HEK293 (cell line): ENCODE results near the gene CCT8L2.
"Not testable (repeated sequence)": the region's sequence is repeated elsewhere in the genome, so short reads cannot be mapped to it uniquely, and the experiment has no call there.

Source experiments
- CTCF ChIA-PET: fragments of 350-600 bp; formaldehyde crosslinking; extraction: SDS; loops from one replicate; lab custom pipeline; 2021; ENCODE audit warnings: antibody characterized with exemption; lab: Yijun Ruan, JAX
- POLR2A ChIA-PET: fragments of 300-600 bp; formaldehyde crosslinking; extraction: SDS; loops from one replicate; lab custom pipeline; 2020; ENCODE audit warnings: antibody characterized with exemption, inconsistent platforms; lab: Yijun Ruan, JAX
- H3K27ac ChIP-seq: fragments of 200-500 bp; sonication (Bioruptor generic); 2 replicates; pipeline ENCODE4 v1.5.1; 2014; ENCODE audit warnings: low read depth, low read length, control low read depth, inconsistent platforms; ENCODE audit errors: extremely low read depth
- H3K36me3 ChIP-seq, 2 experiments: fragments of 200-500 bp in 1 of 2; sonication (Bioruptor generic) in 1 of 2; 1 replicate in 1 of 2; 2 replicates in 1 of 2; pipeline ENCODE4 v1.5.1; 2014 to 2017; ENCODE audit warnings: inconsistent platforms in 2 of 2, low read length in 2 of 2; ENCODE audit not compliant: control insufficient read depth in 2 of 2, insufficient read depth in 1 of 2
- H3K4me1 ChIP-seq: fragments of 200-500 bp; sonication (Bioruptor generic); 2 replicates; pipeline ENCODE4 v1.5.1; 2014; ENCODE audit warnings: mild to moderate bottlenecking, low read length, inconsistent platforms; ENCODE audit not compliant: control insufficient read depth, insufficient read depth
- H3K4me3 ChIP-seq: 2 replicates; pipeline ENCODE4 v1.5.1; 2011; ENCODE audit warnings: low read depth, mild to moderate bottlenecking, control low read depth, low read length, moderate library complexity
- H3K9me3 ChIP-seq: fragments of 200-500 bp; sonication (Bioruptor generic); 2 replicates; pipeline ENCODE4 v1.5.1; 2014; ENCODE audit warnings: low read depth, low read length, inconsistent platforms; ENCODE audit not compliant: control insufficient read depth, insufficient read depth
- GLI2 ChIP-seq: fragments of 450-650 bp; formaldehyde crosslinking; IDR thresholded peaks from 2 replicates; pipeline ENCODE4; 2017; ENCODE audit warnings: missing biosample characterization, missing genetic modification characterization, low read depth, borderline replicate concordance
- GLIS1 ChIP-seq: fragments of 450-650 bp; formaldehyde crosslinking; IDR thresholded peaks from 2 replicates; pipeline ENCODE4 v1.5.1; 2016; ENCODE audit warnings: missing biosample characterization, missing genetic modification characterization
- KLF1 ChIP-seq: fragments of 450-650 bp; formaldehyde crosslinking; IDR thresholded peaks from 2 replicates; pipeline ENCODE4 v1.5.1; 2016; ENCODE audit warnings: missing biosample characterization, missing genetic modification characterization
- SP2 ChIP-seq: fragments of 450-650 bp; formaldehyde crosslinking; IDR thresholded peaks from 2 replicates; pipeline ENCODE4 v1.5.1; 2016; ENCODE audit warnings: missing biosample characterization, missing genetic modification characterization
- ZFP3 ChIP-seq: fragments of 450-650 bp; formaldehyde crosslinking; IDR thresholded peaks from 2 replicates; pipeline ENCODE4 v1.5.1; 2016; ENCODE audit warnings: low read depth, missing biosample characterization, missing genetic modification characterization
- ZIC2 ChIP-seq: fragments of 450-650 bp; formaldehyde crosslinking; IDR thresholded peaks from 2 replicates; pipeline ENCODE4 v1.5.1; 2016; ENCODE audit warnings: missing biosample characterization, missing genetic modification characterization
- ZNF114 ChIP-seq: fragments of 450-650 bp; formaldehyde crosslinking; IDR thresholded peaks from 2 replicates; pipeline ENCODE4 v1.5.0; 2017; ENCODE audit warnings: missing biosample characterization, missing genetic modification characterization
- ZNF274 ChIP-seq, 2 experiments: fragments of 200-500 bp in 1 of 2; fragments of 450-650 bp in 1 of 2; sonication (Bioruptor generic) in 1 of 2; formaldehyde crosslinking in 1 of 2; IDR thresholded peaks; 2 replicates each; pipeline versions ENCODE4 v1.5.1 to v1.6.1; 2014 to 2016; ENCODE audit warnings: borderline replicate concordance in 1 of 2, inconsistent platforms in 1 of 2, low read length in 1 of 2, missing biosample characterization in 1 of 2, missing genetic modification characterization in 1 of 2
- ZNF350 ChIP-seq: fragments of 450-650 bp; formaldehyde crosslinking; IDR thresholded peaks from 2 replicates; pipeline ENCODE4 v1.5.0; 2017; ENCODE audit warnings: missing biosample characterization, mild to moderate bottlenecking, missing genetic modification characterization
- ZNF624 ChIP-seq: fragments of 450-650 bp; formaldehyde crosslinking; IDR thresholded peaks from 2 replicates; pipeline ENCODE4 v1.5.1; 2017; ENCODE audit warnings: missing biosample characterization, missing genetic modification characterization
- ZNF626 ChIP-seq: fragments of 450-650 bp; sonication (Bioruptor Pico); formaldehyde crosslinking; IDR thresholded peaks from 2 replicates; pipeline ENCODE4 v1.5.1; 2018; ENCODE audit warnings: missing biosample characterization, missing genetic modification characterization, inconsistent platforms
- ZNF707 ChIP-seq: fragments of 450-650 bp; formaldehyde crosslinking; IDR thresholded peaks from 2 replicates; pipeline ENCODE4 v1.5.1; 2016; ENCODE audit warnings: missing biosample characterization, missing genetic modification characterization
- ZNF747 ChIP-seq: fragments of 450-650 bp; formaldehyde crosslinking; IDR thresholded peaks from 2 replicates; pipeline ENCODE4 v1.5.1; 2016; ENCODE audit warnings: missing biosample characterization, missing genetic modification characterization
- ZXDB ChIP-seq: fragments of 450-650 bp; formaldehyde crosslinking; IDR thresholded peaks from 2 replicates; pipeline ENCODE4 v1.5.1; 2016; ENCODE audit warnings: missing biosample characterization, missing genetic modification characterization
- TF ChIP-seq, protein P1 (sequence below): fragments of 450-650 bp; formaldehyde crosslinking; IDR thresholded peaks from 2 replicates; pipeline ENCODE4 v1.5.1; 2016; ENCODE audit warnings: missing biosample characterization, missing genetic modification characterization
- TF ChIP-seq, protein P2 (sequence below): fragments of 450-650 bp; IDR thresholded peaks from 2 replicates; pipeline ENCODE4 v1.5.1; 2018; ENCODE audit warnings: missing biosample characterization, mild to moderate bottlenecking, missing genetic modification characterization
- TF ChIP-seq, protein P3 (sequence below): fragments of 450-650 bp; formaldehyde crosslinking; IDR thresholded peaks from 2 replicates; pipeline ENCODE4 v1.5.1; 2016; ENCODE audit warnings: missing biosample characterization, missing genetic modification characterization

Gene CCT8L2

DNA sequence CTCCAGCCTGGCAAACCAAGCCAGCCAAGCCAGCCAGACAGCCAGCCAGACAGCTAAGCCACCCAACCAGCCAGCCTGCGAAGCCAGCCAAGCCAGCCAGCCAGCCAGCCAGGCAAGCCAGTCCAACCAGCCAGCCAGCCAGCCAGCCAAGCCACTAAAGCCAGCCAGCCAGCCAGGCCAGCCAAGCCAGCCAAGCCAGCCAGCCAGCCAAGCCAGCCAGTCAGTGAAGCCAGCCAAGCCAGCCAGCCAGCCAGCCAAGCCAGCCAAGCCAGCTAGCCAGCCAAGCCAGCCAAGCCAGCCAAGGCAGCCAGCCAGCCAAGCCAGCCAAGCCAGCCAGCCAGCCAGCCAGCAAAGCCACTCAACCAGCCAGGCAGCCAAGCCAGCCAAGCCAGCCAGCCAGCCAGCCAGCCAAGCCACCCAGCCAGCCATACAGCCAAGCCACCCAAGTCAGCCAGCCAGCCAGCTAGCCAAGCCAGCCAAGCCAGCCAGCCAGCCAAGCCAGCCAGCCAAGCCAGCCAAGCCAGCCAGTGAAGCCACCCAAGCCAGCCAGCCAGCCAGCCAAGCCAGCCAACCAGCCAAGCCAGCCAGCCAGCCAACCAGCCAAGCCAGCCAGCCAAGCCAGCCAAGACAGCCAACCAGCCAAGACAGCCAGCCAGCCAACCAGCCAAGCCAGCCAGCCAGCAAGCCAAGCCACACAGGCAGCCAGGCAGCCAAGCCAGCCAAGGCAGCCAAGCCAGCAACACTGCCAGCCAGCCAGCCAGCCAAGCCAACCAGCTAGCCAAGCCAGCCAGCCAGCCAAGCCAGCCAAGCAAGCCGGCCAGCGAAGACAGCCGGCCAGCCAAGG lies 29.7 kb downstream of the CCT8L2 start:
- TF ChIP-seq SP2 (tag by site-specific recombination) (no peak), ZNF114 (tag by site-specific recombination) (no peak), ZIC2 (no peak)
- TF ChIP-seq, protein P1, sequence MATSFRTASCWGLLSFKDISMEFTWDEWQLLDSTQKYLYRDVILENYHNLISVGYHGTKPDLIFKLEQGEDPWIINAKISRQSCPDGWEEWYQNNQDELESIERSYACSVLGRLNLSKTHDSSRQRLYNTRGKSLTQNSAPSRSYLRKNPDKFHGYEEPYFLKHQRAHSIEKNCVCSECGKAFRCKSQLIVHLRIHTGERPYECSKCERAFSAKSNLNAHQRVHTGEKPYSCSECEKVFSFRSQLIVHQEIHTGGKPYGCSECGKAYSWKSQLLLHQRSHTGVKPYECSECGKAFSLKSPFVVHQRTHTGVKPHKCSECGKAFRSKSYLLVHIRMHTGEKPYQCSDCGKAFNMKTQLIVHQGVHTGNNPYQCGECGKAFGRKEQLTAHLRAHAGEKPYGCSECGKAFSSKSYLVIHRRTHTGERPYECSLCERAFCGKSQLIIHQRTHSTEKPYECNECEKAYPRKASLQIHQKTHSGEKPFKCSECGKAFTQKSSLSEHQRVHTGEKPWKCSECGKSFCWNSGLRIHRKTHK (tag by site-specific recombination), result no peak
- Histone ChIP-seq H3K9me3 (no peaks in the 10 kb centered on the region), H3K36me3 (no peaks in the 10 kb centered on the region), H3K4me1 (no peaks in the 10 kb centered on the region), H3K27ac (no peak overlapping the region), H3K4me3 (no peak overlapping the region)
- ChIA-PET CTCF (no interaction called here), POLR2A (no interaction called here)

DNA sequence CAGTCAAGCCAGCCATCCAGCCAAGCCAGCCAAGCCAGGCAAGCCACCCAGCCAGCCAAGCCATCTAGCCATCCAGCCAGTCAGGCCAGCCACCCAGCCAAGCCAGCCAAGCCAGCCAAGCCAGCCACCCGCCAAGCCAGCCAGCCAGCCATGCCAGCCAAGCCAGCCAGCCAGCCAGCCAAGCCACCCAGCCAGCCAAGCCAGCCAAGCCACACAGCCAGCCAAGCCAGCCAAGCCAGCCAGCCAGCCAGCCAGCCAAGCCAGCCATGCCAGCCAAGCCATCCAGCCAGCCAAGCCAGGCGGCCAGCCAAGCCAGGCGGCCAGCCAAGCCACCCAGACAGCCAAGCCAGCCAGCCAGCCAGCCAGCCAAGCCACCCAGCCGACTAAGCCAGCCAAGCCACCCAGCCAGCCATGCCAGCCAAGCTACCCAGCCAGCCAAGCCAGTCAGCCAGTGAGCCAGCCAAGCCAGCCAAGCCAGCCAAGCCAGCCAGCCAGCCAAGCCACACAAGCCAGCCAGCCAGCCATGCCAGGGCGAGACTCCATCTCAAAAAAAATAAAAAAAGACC lies 31.4 kb downstream of the CCT8L2 start:
- H3K27ac ChIP-seq, H3K4me1 ChIP-seq, H3K4me3 ChIP-seq, H3K36me3 ChIP-seq, CTCF ChIA-PET, POLR2A ChIA-PET, H3K9me3 ChIP-seq: not testable (repeated sequence)

DNA sequence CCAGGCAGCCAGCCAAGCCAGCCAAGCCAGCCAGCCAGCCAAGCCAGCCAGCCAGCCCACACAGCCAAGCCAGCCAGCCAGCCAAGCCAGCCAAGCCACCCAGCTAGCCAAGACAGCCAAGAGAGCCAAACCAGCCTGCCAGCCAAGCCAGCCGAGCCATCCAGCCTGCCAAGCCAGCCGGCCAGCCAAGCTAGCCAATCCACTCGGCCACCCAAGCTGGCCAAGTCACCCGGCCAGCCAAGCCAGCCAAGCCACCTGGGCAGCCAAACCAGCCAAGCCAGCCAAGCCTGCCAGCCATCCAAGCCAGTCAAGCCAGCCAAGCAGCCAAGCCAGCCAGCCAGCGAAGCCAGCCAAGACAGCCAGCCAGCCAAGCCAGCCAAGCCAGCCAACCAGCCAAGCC lies 32.0 kb downstream of the CCT8L2 start:
- H3K9me3 ChIP-seq, POLR2A ChIA-PET, CTCF ChIA-PET, H3K4me1 ChIP-seq, H3K27ac ChIP-seq, H3K36me3 ChIP-seq, H3K4me3 ChIP-seq: not testable (repeated sequence)

DNA sequence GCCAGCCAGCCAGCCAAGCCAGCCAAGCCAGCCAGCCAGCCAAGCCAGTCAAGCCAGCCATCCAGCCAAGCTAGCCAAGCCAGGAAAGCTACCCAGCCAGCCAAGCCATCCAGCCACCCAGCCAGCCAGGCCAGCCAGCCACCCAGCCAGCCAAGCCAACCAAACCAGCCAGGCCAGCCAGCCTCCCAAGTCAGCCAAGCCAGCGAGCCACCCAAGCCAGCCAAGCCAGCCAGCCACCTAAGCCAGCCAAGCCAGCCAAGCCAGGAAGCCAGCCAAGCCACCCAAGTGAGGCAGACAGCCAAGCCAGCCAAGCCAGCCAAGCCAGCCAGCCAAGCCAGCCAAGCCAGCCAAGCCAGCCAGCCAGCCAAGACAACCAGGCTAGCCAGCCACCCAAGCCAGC lies 32.6 kb downstream of the CCT8L2 start:
- H3K4me3 ChIP-seq, H3K4me1 ChIP-seq, CTCF ChIA-PET, POLR2A ChIA-PET, H3K9me3 ChIP-seq, H3K36me3 ChIP-seq, H3K27ac ChIP-seq: not testable (repeated sequence)

DNA sequence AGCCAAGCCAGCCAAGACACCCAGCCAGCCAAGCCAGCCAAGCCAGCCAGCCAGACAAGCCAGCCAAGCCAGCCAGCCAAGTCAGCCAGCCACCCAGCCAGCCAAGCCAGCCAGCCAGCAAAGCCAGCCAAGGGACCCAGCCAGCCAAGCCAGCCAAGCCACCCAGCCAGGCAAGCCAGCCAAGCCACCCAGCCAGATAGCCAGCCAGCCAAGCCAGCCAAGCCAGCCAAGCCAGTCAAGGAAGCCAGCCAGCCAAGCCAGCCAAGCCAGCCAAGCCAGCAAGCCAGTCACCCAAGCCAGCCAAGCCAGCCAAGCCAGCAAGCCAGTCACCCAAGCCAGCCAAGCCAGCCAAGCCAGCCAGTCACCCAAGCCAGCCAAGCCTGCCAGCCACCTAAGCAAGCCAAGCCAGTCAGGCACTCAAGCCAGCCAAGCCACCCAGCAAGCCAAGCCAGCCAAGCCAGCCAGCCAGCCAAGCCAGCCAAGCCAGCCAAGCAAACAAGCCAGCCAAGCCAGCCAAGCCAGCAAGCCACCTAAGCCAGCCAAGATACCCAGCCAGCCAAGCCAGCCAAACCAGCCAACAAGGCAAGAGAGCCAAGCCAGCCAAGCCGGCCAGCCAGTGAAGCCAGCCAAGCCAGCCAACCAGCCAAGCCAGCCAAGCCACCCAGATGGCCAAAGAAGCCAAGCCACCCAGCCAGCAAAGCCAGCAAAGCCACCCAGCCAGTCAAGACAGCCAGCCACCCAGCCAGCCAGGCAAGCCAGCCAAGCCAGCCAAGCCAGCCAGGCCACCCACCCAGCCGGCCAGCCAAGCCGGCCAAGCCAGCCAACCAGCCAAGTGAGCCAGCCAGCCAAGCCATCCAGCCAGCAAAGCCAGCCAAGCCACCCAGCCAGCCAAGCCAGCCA lies 33.3 kb downstream of the CCT8L2 start:
- POLR2A ChIA-PET, result no interaction called here
- TF ChIP-seq ZXDB (tag by site-specific recombination) (no peak), ZNF626 (tag by site-specific recombination) (no peak), ZIC2 (no peak), KLF1 (tag by site-specific recombination) (no peak), ZFP3 (tag by site-specific recombination) (no peak), ZNF350 (tag by site-specific recombination) (no peak), GLI2 (tag by site-specific recombination) (no peak), ZNF707 (tag by site-specific recombination) (no peak), ZNF274 (IDR thresholded peaks at IDR 0.05; ENCODE audit: low read length) (no peak), ZNF274 (tag by site-specific recombination; IDR thresholded peaks at IDR 0.05; ENCODE audit: borderline replicate concordance) (no peak), ZNF747 (tag by site-specific recombination) (no peak), ZNF624 (no peak), GLIS1 (tag by site-specific recombination) (no peak)
- TF ChIP-seq, protein P2, sequence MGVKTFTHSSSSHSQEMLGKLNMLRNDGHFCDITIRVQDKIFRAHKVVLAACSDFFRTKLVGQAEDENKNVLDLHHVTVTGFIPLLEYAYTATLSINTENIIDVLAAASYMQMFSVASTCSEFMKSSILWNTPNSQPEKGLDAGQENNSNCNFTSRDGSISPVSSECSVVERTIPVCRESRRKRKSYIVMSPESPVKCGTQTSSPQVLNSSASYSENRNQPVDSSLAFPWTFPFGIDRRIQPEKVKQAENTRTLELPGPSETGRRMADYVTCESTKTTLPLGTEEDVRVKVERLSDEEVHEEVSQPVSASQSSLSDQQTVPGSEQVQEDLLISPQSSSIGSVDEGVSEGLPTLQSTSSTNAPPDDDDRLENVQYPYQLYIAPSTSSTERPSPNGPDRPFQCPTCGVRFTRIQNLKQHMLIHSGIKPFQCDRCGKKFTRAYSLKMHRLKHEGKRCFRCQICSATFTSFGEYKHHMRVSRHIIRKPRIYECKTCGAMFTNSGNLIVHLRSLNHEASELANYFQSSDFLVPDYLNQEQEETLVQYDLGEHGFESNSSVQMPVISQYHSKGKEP (tag by site-specific recombination), result no peak
- TF ChIP-seq, protein P3, sequence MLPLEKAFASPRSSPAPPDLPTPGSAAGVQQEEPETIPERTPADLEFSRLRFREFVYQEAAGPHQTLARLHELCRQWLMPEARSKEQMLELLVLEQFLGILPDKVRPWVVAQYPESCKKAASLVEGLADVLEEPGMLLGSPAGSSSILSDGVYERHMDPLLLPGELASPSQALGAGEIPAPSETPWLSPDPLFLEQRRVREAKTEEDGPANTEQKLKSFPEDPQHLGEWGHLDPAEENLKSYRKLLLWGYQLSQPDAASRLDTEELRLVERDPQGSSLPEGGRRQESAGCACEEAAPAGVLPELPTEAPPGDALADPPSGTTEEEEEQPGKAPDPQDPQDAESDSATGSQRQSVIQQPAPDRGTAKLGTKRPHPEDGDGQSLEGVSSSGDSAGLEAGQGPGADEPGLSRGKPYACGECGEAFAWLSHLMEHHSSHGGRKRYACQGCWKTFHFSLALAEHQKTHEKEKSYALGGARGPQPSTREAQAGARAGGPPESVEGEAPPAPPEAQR (tag by site-specific recombination), result no peak

More for the DNA sequence above, 33.3 kb downstream of the CCT8L2 start:
- H3K27ac ChIP-seq, result no peak overlapping the region
- CTCF ChIA-PET, result no interaction called here
- H3K4me1 ChIP-seq, result no peaks in the 10 kb centered on the region
- no peaks in the 10 kb centered on the region for H3K36me3 ChIP-seq
- H3K9me3 ChIP-seq, result no peaks in the 10 kb centered on the region
- H3K4me3 ChIP-seq, result no peak overlapping the region
